Neural progenitor cell (in vitro differentiated cells): Measurements from ENCODE around the gene SUPT7L. TPM values are rescaled to one million over a fixed set of nuclear protein-coding genes. Genes with fewer than 3 reads are reported as not detected.
"Not testable (repeated sequence)": the region's sequence is repeated elsewhere in the genome, so short reads cannot be mapped to it uniquely, and the experiment has no call there.

ENCODE experiments used
- DNase-seq: peaks from one replicate; pipeline ENCODE4 v3.0.0-alpha.2; 2016; ENCODE audit warnings: low spot score
- H2AFZ ChIP-seq: fragments of 200-600 bp; sonication (generic); replicated peaks from 2 replicates; pipeline ENCODE4 v1.6.1; 2016; ENCODE audit warnings: antibody characterized with exemption
- H3F3A ChIP-seq: fragments of 200-600 bp; sonication (generic); 2 replicates; pipeline ENCODE4 v1.6.1; 2016; ENCODE audit warnings: antibody characterized with exemption, low read depth
- H3K27ac ChIP-seq: fragments of 200-600 bp; sonication (generic); 2 replicates; pipeline ENCODE4 v1.5.1; 2016; ENCODE audit warnings: mild to moderate bottlenecking
- H3K27me3 ChIP-seq: fragments of 200-600 bp; sonication (generic); 2 replicates; pipeline ENCODE4 v1.6.1; 2016; ENCODE audit warnings: mild to moderate bottlenecking, moderate library complexity
- H3K36me3 ChIP-seq: fragments of 200-600 bp; sonication (generic); 2 replicates; pipeline ENCODE4 v1.5.1; 2016
- H3K4me1 ChIP-seq: fragments of 200-600 bp; sonication (generic); 2 replicates; pipeline ENCODE4 v1.6.1; 2016; ENCODE audit warnings: mixed run types
- H3K4me2 ChIP-seq: fragments of 200-600 bp; sonication (generic); 2 replicates; pipeline ENCODE4 v1.6.1; 2016
- H3K4me3 ChIP-seq: fragments of 200-600 bp; sonication (generic); 2 replicates; pipeline ENCODE4 v1.5.1; 2016
- H3K79me2 ChIP-seq: fragments of 200-600 bp; sonication (generic); 2 replicates; pipeline ENCODE4 v1.6.1; 2016; ENCODE audit warnings: low read depth
- H3K9ac ChIP-seq: fragments of 200-600 bp; sonication (generic); 2 replicates; pipeline ENCODE4 v1.6.1; 2016
- H3K9me3 ChIP-seq: fragments of 200-600 bp; sonication (generic); 2 replicates; pipeline ENCODE4 v1.5.1; 2016; ENCODE audit warnings: low read depth
- H4K20me1 ChIP-seq: fragments of 200-600 bp; sonication (generic); 2 replicates; pipeline ENCODE4 v1.6.1; 2016; ENCODE audit warnings: low read depth
- H3K27ac Mint-ChIP-seq: 3 replicates; pipeline ENCODE4 v1.8.0; 2021; ENCODE audit warnings: mixed read lengths
- H3K27me3 Mint-ChIP-seq: 2 replicates; pipeline ENCODE4 v1.8.0; 2022; ENCODE audit warnings: low read depth, mild to moderate bottlenecking, inconsistent platforms, moderate library complexity, mixed read lengths; ENCODE audit not compliant: insufficient read depth
- H3K36me3 Mint-ChIP-seq: 3 replicates; pipeline ENCODE4 v1.8.0; 2021; ENCODE audit warnings: mixed read lengths
- H3K4me1 Mint-ChIP-seq: 3 replicates; pipeline ENCODE4 v1.8.0; 2021; ENCODE audit warnings: mixed read lengths
- H3K4me3 Mint-ChIP-seq: 3 replicates; pipeline ENCODE4 v1.8.0; 2021; ENCODE audit warnings: mild to moderate bottlenecking, moderate library complexity, mixed read lengths
- H3K9me3 Mint-ChIP-seq: 3 replicates; pipeline ENCODE4 v1.8.0; 2020; ENCODE audit warnings: mixed read lengths
- EZH2 ChIP-seq: fragments of 200-600 bp; sonication (generic); IDR thresholded peaks from 2 replicates; pipeline ENCODE4 v1.6.1; 2017; ENCODE audit warnings: antibody characterized with exemption, mild to moderate bottlenecking, moderate library complexity
- EZH2phosphoT487 ChIP-seq: fragments of 200-600 bp; sonication (generic); IDR thresholded peaks from 2 replicates; pipeline ENCODE4 v1.6.1; 2017; ENCODE audit warnings: antibody characterized with exemption
- total RNA-seq: library from RNA; depleted of rRNA; stranded (reverse); fragments of >200 nt; gene quantifications from 2 replicates; pipeline ENCODE4 v1.2.3, GENCODE V29; 2015; ENCODE audit warnings: low replicate concordance
- TF ChIP-seq, protein P1 (sequence below): fragments of 200-600 bp; sonication (generic); IDR thresholded peaks from 2 replicates; pipeline ENCODE4 v1.5.1; 2017; ENCODE audit warnings: antibody characterized with exemption, mild to moderate bottlenecking

Gene SUPT7L
- total RNA-seq, 1 donor from 2014 or later: 43.5 TPM

DNA sequence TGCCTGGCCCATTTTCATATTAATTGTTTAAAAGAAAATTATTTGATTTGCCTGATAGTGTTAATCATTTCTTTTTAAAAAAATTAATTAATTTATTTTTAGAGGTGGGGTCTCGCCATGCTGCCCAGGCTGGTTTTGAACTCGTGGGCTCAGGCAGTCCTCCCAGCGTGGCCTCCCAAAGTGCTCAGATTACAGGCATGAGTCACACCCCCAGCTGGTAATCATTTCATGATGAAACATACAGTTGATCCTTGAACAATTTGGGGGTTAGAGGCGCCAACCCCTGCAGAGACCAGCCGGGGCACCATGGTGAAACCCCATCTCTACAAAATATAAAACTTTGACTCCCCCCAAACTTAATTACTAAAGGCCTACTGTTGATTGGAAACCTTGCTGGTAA, 26.6 kb downstream of the SUPT7L start:
- H3K27ac Mint-ChIP-seq: no peak overlapping the region

DNA sequence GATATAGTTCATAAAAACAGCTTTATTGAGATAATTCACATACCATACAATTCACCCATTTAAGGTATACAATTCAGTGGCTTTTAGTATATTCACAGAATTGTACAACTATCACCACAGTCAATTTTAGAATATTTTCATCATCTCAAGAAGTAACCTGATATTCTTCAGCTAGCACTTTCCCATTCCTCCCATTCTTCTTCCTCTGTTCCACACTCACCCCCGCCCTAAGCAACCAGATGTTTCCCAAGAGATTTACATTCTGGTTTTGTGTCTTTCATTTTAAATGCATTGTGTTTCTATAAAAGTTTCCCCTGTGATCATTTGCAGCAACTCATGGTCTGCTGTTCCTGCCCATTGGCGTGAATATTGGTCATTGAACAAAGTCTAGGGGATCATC, 29.1 kb downstream of the SUPT7L start:
- H3K27me3 ChIP-seq: no peaks in the 10 kb centered on the region
- no peak overlapping the region for H3K4me3 Mint-ChIP-seq
- TF ChIP-seq, protein P1, sequence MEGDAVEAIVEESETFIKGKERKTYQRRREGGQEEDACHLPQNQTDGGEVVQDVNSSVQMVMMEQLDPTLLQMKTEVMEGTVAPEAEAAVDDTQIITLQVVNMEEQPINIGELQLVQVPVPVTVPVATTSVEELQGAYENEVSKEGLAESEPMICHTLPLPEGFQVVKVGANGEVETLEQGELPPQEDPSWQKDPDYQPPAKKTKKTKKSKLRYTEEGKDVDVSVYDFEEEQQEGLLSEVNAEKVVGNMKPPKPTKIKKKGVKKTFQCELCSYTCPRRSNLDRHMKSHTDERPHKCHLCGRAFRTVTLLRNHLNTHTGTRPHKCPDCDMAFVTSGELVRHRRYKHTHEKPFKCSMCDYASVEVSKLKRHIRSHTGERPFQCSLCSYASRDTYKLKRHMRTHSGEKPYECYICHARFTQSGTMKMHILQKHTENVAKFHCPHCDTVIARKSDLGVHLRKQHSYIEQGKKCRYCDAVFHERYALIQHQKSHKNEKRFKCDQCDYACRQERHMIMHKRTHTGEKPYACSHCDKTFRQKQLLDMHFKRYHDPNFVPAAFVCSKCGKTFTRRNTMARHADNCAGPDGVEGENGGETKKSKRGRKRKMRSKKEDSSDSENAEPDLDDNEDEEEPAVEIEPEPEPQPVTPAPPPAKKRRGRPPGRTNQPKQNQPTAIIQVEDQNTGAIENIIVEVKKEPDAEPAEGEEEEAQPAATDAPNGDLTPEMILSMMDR: no peak
- no peak for TF ChIP-seq EZH2
- no peak for TF ChIP-seq EZH2phosphoT487
- no peak overlapping the region for H3K9ac ChIP-seq
- H4K20me1 ChIP-seq: no peaks in the 10 kb centered on the region
- no peak for DNase-seq
- H3K27ac Mint-ChIP-seq: no peak overlapping the region
- H3K4me2 ChIP-seq: no peak overlapping the region
- H3K9me3 ChIP-seq: no peaks in the 10 kb centered on the region
- no peaks in the 10 kb centered on the region for H3F3A ChIP-seq
- H3K4me1 ChIP-seq: no peaks in the 10 kb centered on the region
- H2AFZ ChIP-seq: no peak overlapping the region
- no peak overlapping the region for H3K4me3 ChIP-seq
- peaks cover 9% of the 10 kb centered on the region for H3K79me2 ChIP-seq
- H3K4me1 Mint-ChIP-seq: no peaks in the 10 kb centered on the region
- H3K36me3 ChIP-seq: no peaks in the 10 kb centered on the region
- peaks cover 21% of the 10 kb centered on the region for H3K36me3 Mint-ChIP-seq
- no peak overlapping the region for H3K27ac ChIP-seq
- H3K9me3 Mint-ChIP-seq: no peaks in the 10 kb centered on the region
- no peaks in the 10 kb centered on the region for H3K27me3 Mint-ChIP-seq

More for the DNA sequence above, 26.6 kb downstream of the SUPT7L start:
- Histone ChIP-seq H3K9ac (no peak overlapping the region), H3K4me1 (no peaks in the 10 kb centered on the region), H3F3A (no peaks in the 10 kb centered on the region), H3K9me3 (no peaks in the 10 kb centered on the region), H3K4me3 (no peak overlapping the region), H3K27ac (no peak overlapping the region), H3K27me3 (no peaks in the 10 kb centered on the region), H2AFZ (no peak overlapping the region), H3K4me2 (no peak overlapping the region), H3K36me3 (peaks cover 12% of the 10 kb centered on the region), H3K79me2 (no peaks in the 10 kb centered on the region), H4K20me1 (peaks cover 3% of the 10 kb centered on the region)
- H3K9me3 Mint-ChIP-seq: no peaks in the 10 kb centered on the region
- no peak for DNase-seq
- no peak overlapping the region for H3K4me3 Mint-ChIP-seq
- TF ChIP-seq EZH2phosphoT487 (no peak), EZH2 (no peak)
- TF ChIP-seq, protein P1: no peak
- H3K4me1 Mint-ChIP-seq: no peaks in the 10 kb centered on the region
- peaks cover 22% of the 10 kb centered on the region for H3K36me3 Mint-ChIP-seq
- H3K27me3 Mint-ChIP-seq: no peaks in the 10 kb centered on the region

DNA sequence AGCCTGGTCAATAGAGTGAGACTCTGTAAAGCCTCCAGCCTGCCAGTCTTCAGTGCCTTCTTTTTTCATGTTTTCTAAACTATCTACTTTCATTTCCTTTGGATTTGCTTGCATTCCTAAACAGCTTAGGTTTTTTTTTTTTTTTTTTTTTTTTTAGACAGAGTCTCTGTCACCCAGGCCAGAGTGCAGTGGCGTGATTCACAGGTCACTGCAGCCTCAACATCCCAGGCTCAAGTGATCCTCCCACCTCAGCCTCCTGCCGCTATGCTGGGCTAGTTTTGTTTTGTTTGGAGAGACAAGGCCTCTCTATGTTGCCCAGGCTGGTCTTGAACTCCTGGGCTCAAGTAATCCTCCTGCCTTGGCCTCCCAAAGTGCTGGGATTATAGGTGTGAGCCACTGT, 33.2 kb downstream of the SUPT7L start:
- H3K27ac Mint-ChIP-seq, H4K20me1 ChIP-seq, H3K9me3 Mint-ChIP-seq, H3K4me3 Mint-ChIP-seq, H3K27ac ChIP-seq, H3K9me3 ChIP-seq, H3K27me3 ChIP-seq, H3K9ac ChIP-seq, H3K27me3 Mint-ChIP-seq, DNase-seq, H3K4me3 ChIP-seq, H3K4me1 ChIP-seq, H3K4me1 Mint-ChIP-seq, H3K36me3 ChIP-seq, H2AFZ ChIP-seq, H3F3A ChIP-seq: not testable (repeated sequence)
- peak overlapping the region; percentile 87 for H3K4me2 ChIP-seq
- H3K36me3 Mint-ChIP-seq: peaks cover 15% of the 10 kb centered on the region
- H3K79me2 ChIP-seq: peaks cover 10% of the 10 kb centered on the region

DNA sequence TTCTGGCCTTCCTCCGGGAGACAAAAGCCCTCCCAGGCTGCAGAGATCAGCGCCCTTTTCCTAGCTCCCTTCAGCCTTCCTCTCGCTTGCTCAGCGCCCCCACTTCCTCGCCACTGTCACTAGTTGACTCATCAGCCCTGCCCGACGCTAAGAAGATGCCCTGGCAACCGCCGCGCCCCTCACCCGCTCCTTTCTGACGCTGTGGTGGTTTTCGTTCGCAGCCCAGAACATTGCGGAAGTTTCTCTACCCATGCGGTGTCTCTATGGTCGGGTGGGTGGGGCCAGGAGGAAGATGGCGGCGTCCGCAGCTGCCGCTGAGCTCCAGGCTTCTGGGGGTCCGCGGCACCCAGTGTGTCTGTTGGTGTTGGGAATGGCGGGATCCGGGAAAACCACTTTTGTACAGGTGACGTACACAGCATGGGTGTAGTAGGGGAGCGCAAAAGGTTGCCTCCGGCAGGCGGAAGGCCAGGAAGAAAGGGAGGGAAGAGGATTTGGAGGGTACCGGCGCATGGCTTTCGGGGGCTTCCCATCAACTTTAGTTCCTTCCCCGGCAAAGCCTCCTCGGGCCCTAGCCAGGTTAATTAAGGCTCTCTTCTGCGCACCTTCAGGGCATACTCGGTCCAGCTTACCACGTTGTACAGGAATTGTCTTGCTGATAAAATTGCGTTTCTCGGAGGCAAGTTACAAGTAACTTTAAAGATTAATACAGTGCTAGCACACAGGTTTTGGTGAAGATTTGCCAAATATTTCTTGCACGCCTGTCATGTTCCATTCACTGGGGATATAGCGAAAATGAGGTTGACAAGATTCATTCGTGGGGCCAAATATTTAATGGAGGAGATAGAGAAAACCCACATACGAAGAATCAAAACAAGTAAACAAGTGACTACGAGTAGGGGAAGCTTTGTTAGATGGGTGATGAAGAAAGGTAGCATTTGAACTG, 34.4 kb downstream of the SUPT7L start, which contains the start of the genes CCDC121 and GPN1:
Gene CCDC121, minus strand, starts transcription at position 246 of the 943 bp plus-strand sequence. CDS start 1,213 bp downstream, outside the sequence.
Gene GPN1, plus strand, starts transcription at position 284 of the 943 bp plus-strand sequence. Its CDS starts 9 bp downstream, at position 293.
- Histone ChIP-seq H3F3A (peaks cover 10% of the 10 kb centered on the region), H3K9ac (peak within 1 kb of the TSS; percentile 71), H2AFZ (peak within 1 kb of the TSS; percentile 74), H3K27ac (no peak within 1 kb of the TSS), H3K79me2 (peaks cover 10% of the 10 kb centered on the region), H3K36me3 (no peaks in the 10 kb centered on the region), H3K4me2 (peak within 1 kb of the TSS; percentile 87), H3K4me3 (peak within 1 kb of the TSS; percentile 74), H4K20me1 (no peaks in the 10 kb centered on the region), H3K4me1 (no peaks in the 10 kb centered on the region), H3K9me3 (no peaks in the 10 kb centered on the region), H3K27me3 (no peaks in the 10 kb centered on the region)
- Mint-ChIP-seq H3K27ac (peak within 1 kb of the TSS; percentile 50), H3K9me3 (no peaks in the 10 kb centered on the region), H3K4me1 (peaks cover 9% of the 10 kb centered on the region), H3K27me3 (no peaks in the 10 kb centered on the region), H3K36me3 (peaks cover 11% of the 10 kb centered on the region), H3K4me3 (no peak within 1 kb of the TSS)
- peak; percentile 91 for DNase-seq
- TF ChIP-seq, protein P1: no peak
- TF ChIP-seq EZH2 (no peak), EZH2phosphoT487 (no peak)
